Measurements from ENCODE around the gene TMC2. TPM values are rescaled to one million over a fixed set of nuclear protein-coding genes. Genes with fewer than 3 reads are reported as not detected.

Gene TMC2
- total RNA-seq, 1 donor from 2014 or later: not detected

- Mint-ChIP-seq H3K27me3 (peaks cover 82% of the 10 kb centered on the region), H3K9me3 (no peaks in the 10 kb centered on the region), H3K4me1 (ENCODE audit: unreplicated experiment) (peaks cover 16% of the 10 kb centered on the region), H3K27ac (peak overlapping the region; percentile 93), H3K4me3 (peak overlapping the region; percentile 93), H3K36me3 (no peaks in the 10 kb centered on the region)
- no peak for TF ChIP-seq CTCF (conservative IDR thresholded peaks at IDR 0.05)
- no peak for DNase-seq (ENCODE audit: extremely low spot score, unreplicated experiment)
Measured at GRCh38 chr20:2691127-2691526, 154.8 kb downstream of the TMC2 start.

Small RNA genes lying within 50 kb of the gene (microRNA-seq; reads per million reads assigned to microRNA genes)
- 10.5 reads per million, percentile 33 among the genes with 10 or more reads in this experiment for gene MIR1292

Other genes with a start within 250 kb of the TMC2 start
- gene TGM3, start 240.6 kb upstream of the TMC2 start, total RNA-seq (ENCODE audit: low replicate concordance): 1.4 and 1.5 TPM in 2 replicates
- gene TGM6, start 155.7 kb upstream of the TMC2 start, total RNA-seq (ENCODE audit: low replicate concordance): not detected in 2 replicates
- 177 and 193 TPM in 2 replicates for gene SNRPB, start 65.8 kb upstream of the TMC2 start, total RNA-seq (ENCODE audit: low replicate concordance)
- 10.0 and 16.6 TPM in 2 replicates for gene ZNF343, start 27.7 kb upstream of the TMC2 start, total RNA-seq (ENCODE audit: low replicate concordance)
- 203 and 364 TPM in 2 replicates for gene NOP56, start 116.1 kb downstream of the TMC2 start, total RNA-seq (ENCODE audit: low replicate concordance)
- 85.6 and 101 TPM in 2 replicates for gene IDH3B, start 127.6 kb downstream of the TMC2 start, total RNA-seq (ENCODE audit: low replicate concordance)
- 11.4 and 17.9 TPM in 2 replicates for gene EBF4, start 156.2 kb downstream of the TMC2 start, total RNA-seq (ENCODE audit: low replicate concordance)

All from type B pancreatic cell (in vitro differentiated cells).